Daoy (cell line): ENCODE data around the gene TMEM256. TPM values are rescaled to one million over a fixed set of nuclear protein-coding genes. Genes with fewer than 3 reads are reported as not detected.
"Not testable (repeated sequence)": the region's sequence is repeated elsewhere in the genome, so short reads cannot be mapped to it uniquely, and the experiment has no call there.

Experiments
- DNase-seq: peaks from one replicate; pipeline ENCODE4 v3.0.0-alpha.2; 2015; ENCODE audit warnings: low read depth
- total RNA-seq: library from RNA; depleted of rRNA; stranded (reverse); fragments of >200 nt; shearing (Covaris generic); gene quantifications from 2 replicates; pipeline ENCODE4 v1.2.3, GENCODE V29; 2014

Gene TMEM256
- total RNA-seq, 1 experiment from 2014 or later = 68.8 TPM

DNA sequence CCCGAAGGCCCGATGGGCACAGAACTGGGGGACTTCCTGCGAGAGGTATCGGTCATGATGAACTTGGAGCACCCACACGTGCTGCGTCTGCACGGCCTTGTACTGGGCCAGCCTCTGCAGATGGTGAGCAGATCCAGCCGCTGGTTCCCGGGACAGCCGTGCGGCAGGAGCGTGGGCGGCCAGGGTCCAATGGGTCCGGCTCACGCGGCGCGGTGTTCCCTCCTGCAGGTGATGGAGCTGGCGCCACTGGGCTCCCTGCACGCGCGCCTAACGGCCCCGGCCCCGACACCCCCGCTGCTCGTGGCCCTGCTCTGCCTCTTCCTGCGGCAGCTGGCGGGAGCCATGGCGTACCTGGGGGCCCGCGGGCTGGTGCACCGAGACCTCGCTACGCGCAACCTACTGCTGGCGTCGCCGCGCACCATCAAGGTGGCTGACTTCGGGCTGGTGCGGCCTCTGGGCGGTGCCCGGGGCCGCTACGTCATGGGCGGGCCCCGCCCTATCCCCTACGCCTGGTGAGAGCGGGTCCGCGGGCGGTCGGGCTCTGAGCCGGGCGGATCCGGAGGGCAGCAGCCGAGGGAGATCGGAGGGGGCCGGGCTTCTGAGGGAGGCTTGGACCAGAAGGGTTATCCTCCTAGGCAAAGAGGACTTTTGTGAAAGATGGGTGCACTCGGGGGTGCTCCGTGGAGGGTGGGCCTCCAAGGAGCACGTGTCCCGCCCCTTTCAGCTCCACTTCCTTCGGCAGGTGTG, 20.0 kb downstream of the TMEM256 start:
- peak; percentile 73 for DNase-seq

DNA sequence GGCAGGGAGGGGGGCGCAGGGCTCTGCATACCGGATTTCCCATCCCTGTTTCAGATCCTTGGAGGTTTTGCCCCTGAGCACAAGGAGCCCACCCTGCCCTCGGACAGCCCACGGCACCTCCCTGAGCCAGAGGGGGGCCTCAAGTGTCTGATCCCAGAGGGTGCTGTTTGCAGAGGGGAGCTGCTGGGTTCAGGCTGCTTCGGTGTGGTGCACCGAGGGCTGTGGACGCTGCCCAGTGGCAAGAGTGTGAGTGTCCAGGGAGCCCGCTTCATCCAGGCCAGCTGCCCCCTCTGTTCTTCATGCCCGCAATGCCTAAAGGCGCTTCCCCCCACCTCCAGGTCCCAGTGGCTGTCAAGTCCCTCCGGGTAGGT, 20.5 kb downstream of the TMEM256 start:
- DNase-seq = no peak

DNA sequence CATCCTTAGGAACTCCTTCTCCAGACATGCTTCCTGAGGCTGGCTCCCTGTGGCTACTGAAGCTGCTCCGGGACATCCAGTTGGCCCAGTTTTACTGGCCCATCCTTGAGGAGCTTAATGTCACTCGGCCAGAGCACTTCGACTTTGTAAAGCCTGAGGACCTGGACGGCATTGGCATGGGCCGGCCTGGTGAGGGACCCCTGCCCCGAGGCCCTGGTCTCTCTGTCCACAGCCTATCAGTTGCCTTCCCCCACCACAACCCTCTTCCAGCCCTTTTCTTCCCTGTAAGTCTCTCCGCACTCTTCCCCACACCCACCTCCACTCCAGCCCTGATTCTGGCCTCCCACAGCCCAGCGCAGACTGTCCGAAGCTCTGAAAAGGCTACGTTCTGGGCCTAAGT, 21.0 kb downstream of the TMEM256 start:
- DNase-seq = no peak

DNA sequence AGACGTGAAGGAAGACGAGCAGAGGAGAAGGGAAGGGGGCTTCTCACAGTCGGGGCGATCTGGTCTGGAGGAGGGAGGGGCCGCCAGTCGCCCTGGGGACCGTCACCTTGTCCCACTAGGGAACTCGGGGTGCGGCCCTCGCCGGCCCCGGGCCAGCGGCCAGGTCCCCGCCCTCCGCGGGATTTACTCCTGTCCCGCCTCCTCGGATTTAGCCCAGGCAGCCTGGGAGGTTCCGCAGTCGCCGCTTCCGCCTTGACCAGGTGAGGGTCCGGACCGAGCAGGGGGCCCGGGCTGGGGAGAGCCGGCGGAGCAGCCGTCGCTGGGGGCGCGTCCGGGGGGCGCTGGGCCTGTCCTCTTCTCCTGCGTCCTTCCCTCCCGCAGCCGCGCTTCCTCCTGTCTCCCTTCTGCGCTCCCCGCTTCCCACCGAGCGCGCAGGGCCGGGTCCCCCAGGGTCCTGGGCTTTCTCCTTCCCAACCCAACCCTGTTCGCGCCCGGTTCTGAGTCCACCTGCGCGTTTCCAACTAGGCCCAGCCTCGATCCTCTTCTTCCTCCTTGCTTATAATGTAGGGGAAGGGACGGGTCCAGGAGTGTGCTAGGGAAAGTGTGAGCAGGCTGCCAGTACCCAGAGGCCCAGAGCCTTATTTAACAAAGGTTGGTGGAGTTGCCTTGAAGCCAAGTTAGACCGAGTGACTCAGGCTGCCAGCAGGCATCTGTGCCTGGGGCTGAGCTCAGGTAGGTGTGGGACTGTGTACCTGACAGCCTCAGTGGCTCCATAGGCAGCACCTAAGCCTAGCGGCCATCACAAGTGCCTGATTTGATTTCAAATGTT, 22.8 kb downstream of the TMEM256 start, which contains the start of gene TNK1:
Gene TNK1 (plus strand): TSS at position 235 of the 829 bp plus-strand sequence. CDS start 1,838 bp downstream, outside the sequence.
- peak; percentile 29 for DNase-seq

DNA sequence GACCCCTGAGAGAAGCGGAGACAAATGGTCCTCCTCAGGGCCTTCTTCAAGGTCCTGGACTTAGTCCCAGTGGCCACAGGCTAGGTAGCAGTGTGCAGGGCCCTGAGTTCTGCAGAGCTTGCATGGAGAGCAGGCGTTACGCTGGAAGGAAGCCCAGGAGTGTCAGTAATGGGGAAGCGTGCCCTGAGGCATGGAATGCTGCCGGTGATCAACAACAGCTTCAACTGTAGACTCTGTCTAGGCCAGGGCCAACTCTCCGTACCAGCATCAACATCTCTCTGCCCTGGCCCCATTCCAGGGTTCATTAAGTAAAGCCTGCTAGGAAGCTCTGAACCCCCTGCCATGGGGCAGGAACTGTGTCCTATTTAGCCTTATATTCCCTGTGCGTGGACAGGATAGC, 23.6 kb downstream of the TMEM256 start:
- peak; percentile 24 for DNase-seq

DNA sequence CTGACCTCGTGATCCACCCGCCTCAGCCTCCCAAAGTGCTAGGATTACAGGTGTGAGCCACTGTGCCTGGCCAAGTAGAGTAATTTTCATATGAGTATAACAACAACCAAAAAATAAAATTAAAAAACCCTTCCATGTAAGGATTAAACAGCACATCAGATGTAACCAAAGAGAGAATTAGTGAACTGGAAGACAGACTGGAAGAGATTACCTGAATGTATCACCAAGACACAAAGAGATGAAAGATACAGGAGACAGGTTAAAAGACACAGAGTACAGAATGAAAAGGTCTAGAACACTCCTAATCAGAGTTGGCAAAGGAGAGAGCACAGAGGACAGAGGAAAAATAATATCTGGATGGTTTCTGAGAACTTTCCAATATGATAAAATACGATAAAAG, 24.8 kb downstream of the TMEM256 start:
- no peak for DNase-seq

DNA sequence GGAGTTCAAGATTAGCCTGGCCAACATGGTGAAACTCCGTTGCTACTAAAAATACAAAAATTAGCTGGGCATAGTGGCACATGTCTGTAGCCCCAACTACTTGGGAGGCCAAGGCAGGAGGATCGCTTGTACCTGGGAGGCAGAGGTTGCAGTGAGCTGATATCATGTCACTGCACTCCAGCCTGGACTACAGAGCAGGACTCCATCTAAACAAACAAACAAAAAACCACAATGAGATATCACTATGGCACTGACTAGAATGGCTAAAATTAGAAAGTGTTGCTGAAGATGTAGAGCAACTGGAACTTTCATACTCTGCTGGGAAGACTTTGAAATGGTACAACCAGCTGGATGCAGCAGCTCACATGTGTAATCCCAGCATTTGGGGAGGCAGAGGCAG, 29.5 kb downstream of the TMEM256 start:
- DNase-seq = no peak

DNA sequence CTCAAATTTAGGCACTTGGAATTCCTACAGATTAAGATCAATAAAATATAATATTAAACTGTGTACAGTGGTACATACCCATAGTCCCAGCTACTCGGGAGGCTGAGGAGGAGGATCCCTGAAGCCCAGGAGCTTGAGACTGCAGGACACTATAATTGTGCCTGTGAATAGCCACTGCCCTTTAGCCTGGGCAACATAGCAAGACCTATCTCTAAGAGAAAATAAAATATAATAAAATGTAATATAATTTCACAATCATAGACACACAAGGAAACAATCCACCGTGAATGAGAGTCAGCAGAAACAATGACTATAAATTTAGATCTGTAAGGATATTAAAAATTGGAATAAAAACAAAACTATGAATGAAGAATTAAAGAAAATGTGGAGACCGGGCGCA, 33.0 kb downstream of the TMEM256 start:
- no peak for DNase-seq

DNA sequence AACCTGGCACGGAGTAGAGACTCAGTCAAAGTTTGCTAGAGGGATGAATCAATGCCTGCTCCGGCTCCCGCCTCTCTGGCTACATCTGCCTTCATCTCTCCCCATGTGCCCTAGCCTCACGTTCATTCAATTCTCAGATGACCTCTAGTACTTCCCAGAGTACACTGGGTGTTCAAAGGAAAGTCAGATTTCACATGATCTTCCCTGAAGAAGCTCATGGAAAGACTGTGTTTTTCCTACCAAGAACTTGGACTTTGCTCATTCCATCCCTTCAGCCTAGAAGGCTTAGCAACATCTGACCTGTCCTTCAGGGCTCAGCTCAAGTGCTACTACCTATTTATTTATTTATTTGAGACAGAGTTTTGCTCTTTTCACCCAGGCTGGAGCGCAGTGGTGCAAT, 34.1 kb downstream of the TMEM256 start:
- DNase-seq = no peak

DNA sequence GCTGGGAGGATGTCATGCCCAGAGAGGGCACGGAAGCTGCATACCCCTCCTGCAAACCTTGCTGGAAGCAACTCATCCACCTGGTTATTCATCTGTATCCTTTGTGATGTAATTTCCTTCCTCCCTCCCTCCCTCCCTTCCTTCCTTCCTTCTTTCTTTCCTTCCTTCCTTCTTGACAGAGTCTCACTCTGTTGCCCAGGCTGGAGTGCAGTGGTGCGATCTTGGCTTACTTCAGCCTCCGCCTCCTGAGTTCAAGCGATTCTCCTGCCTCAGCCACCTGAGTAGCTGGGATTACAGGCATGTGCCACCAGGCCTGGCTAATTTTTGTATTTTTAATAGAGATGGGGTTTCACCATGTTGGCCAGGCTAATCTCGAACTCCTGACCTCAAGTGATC, 35.3 kb downstream of the TMEM256 start:
- not testable (repeated sequence) for DNase-seq

DNA sequence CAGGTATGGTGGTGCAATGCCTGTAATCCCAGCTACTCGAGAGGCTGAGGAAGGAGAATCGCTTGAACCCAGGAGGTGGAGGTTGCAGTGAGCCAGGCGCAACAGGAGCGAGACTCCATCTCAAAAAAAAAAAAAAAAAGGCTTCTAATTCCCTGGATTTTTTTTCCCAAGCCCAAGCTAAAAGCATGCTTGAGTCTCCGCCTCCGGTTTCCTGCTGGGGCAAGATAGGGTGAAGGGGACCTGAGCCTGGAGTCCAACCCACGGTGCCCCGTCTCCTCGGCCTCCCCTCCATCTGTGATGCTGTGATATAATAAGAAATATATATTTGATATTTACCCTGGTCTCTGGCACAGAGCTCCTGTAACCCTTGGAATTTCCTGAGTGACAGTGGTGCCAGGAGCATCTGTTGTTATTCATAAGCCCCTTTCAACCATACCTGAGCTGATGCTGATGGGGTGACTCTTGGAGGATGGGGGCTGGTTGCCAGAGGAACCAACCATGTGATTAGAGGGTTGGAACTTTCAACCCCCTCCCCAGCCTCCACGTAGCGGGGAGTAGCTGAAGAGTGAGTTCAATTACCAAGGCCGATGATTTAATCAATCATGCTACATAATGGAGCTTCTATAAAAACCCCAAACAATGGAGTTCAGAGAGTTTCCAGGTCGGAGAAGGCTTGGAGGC, 35.8 kb downstream of the TMEM256 start:
- no peak for DNase-seq

DNA sequence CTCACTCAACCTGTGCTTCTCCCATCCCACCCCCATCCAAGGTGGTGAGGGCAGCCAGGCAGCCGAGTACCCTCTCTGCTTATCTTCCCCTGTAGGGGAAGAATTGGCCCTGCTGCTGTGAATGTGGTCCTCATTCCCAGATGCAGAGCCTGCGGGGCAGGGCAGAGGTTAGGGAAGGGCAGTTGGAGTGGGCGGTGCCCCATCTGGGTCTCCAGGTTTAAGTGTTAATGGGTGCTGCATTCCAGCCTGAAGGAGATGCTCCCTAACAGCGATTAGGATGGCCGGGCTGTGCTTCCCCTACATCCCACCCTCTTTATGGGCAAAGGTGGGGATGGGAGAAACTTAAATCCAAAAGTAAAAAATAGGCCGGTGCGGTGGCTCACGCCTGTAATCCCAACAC, 36.8 kb downstream of the TMEM256 start:
- no peak for DNase-seq

DNA sequence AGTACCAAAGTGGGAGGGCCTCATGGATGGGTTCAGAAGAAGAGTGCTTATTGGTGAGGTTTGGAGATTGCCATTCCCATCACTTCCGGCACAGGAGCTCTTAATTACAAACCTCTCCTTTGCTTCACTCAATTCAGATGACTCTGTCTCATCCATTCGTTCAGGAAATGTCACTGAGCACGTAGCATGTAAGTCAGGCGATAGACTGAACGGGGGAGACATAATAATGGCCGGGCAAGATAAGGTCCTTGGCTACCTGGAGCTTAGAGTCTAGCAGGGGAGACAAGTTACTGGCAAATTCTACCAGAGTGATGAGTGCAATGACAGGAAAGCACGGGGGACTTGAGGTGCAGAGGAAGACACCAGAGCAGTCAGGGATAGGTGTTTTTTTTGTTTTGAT, 37.9 kb downstream of the TMEM256 start:
- not testable (repeated sequence) for DNase-seq

DNA sequence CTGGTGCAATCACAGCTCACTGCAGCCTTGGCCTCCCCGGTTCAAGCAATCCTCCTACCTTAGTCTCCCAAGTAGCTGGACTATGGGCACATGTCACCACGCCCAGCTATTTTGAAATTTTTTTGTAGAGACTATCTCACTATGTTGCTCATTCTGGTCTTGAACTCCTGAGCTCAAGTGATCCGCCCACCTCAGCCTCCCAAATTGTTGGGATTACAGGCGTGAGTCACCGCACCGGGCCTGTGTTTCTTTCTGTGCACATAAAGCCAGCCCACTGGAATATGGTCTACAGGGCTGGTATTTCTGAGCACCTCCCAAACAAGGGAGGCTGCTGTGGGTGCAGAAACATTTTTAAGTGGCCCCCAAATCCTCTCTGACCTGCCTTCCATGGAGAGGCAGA, 40.6 kb downstream of the TMEM256 start:
- peak; percentile 63 for DNase-seq

DNA sequence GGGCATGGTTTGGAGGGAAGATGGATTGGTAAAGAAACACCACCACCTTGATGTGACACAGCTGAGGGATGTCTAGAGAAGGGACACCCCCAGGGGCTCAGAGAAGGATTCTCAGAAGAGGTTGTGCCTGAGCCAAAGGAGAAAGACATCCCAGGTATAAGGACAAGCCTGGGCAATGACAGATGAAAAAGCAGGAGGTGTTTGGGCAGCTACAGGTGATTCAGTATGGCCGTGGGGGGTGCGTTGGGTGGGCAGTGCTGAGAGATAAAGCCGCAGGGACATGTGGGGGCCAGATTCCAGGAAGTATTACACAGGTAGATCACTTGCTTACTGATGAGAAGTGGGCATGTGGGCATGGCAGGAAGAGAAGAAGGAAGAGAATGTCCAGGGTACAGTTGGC, 42.0 kb downstream of the TMEM256 start:
- no peak for DNase-seq

DNA sequence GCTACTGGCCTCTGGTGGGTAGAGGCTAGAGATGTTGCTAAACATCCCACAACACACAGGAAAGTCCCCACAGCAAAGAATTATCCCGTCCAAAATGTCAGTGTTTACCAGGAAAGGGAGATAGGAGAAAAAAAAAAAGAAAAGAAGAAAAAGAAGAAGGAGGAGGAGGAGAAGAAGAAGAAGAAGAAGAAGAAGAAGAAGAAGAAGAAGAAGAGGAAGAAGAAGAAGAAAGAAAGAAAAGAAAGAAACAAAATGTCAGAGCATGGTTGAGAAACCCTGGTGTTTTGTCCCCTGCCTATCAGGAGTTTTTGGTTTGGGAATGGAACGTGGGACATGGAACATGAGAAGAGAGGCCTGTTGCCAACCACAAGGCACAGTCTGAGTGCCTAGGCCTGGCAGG, 46.5 kb downstream of the TMEM256 start:
- no peak for DNase-seq

DNA sequence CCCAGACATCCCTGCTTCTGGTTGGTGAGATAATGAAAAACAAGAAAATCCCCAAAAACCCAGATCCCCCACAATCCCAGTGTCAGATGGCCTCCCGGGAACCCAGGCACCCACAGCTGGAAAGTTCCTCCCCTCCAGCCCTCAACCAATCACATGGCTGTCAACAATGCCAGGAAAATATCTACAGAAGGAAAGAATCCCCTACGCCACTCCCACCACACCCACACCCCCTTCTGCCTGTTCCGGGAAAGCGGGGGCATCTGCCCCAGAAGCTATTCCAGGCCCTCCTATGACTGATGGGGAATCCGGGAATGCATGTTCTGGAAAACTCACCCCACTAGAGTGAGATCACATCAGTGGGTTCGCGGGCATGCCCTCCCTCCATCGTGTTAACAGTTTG, 47.1 kb downstream of the TMEM256 start:
- DNase-seq = no peak

DNA sequence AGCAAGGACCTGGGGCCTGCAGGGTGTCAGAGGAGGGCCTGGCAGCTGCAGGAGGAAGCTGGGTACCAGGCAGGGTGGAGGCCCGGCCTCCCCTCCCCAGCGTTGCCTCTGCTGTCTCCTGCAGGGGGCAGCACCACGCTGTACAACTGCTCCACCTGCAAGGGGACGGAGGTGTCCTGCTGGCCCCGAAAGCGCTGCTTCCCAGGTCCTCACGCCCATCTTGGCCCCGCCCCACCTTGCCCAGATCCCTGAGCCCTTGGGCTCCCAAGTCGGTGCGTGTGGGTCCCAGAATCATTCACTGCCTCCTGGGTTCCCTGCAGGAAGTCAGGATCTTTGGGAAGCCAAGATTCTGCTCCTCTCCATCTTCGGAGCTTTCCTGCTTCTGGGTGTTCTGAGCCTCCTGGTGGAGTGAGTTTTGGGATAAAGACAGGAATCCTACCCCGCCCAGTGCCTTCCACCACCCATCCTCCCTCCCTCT, 47.8 kb downstream of the TMEM256 start:
- DNase-seq = peak; percentile 86

DNA sequence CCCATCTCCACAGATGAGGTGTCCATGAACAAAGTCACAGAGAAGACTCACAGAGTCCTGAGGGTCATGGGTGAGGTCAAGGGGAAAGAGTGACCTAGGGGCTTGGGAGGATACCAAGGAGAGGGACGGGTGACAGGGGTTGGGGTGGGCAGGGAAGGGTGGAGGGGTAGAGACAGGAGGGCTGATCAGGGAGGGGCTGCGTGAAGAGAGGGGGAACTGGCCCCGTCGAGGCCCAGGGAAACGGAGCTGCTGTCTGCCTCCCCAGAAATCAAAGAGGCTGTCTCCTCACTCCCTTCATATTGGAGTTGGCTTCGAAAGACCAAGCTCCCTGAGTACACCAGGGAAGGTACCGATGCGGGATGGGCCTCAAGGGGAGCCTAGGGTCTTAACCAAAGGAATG, 48.3 kb downstream of the TMEM256 start:
- no peak for DNase-seq

DNA sequence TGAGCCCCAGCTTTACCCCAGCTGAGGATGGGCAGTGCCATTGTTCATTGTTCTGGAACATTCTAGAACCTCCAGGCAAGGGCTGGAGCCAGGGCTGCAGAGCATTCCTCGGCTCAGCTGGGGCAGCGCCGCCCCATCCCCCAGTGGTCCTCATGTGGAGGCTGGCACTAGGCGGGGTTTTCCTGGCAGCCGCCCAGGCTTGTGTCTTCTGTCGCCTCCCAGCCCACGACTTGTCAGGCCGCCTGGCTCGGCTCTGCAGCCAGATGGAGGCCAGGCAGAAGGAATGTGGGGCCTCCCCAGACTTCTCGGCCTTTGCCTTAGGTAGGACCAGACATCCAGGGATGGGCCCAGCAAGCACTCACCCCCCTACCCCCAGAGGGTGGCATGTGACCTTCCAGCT, 48.8 kb downstream of the TMEM256 start, which contains the start of gene TMEM95:
Gene TMEM95 (plus strand): TSS at position 104 of the 400 bp plus-strand sequence. CDS start 49 bp downstream, at position 153.
- DNase-seq = no peak

DNA sequence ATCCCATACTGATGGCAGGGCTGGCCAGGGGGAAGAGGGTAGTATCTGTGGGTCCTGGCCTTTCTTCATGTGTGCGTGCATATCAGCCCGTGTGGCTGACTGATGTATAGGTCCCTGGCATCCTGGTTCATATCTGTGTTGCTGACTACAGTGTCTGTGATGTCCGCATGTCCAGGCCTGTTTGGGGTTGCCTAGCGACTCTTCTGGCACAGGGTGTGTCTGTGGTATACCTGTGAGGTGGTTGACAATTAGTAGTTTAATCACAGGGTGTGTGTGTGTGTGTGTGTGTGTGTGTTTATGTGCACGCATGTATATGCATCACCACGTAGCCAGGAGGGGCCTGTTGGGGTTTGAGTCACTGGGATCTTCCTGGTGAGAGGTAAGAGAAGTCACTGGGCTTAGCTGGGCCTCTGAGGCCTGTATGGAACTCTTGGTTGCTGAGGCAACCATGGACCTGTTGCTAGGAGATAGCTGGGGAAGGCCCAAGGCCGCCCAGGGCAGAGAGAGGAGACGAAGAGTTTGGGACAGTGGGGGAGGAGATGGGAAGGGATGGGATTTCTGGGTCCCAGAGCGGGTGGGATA, 49.5 kb downstream of the TMEM256 start:
- peak; percentile 38 for DNase-seq
